Loucy (cell line): ENCODE results near the gene XXYLT1.

ENCODE experiments used
- CTCF ChIP-seq: fragments of 200-600 bp; sonication (generic); conservative IDR thresholded peaks from 2 replicates; pipeline ENCODE4 v1.5.1; 2014; ENCODE audit warnings: mild to moderate bottlenecking, antibody characterized with exemption, low read length
- EZH2phosphoT487 ChIP-seq: fragments of 200-600 bp; IDR thresholded peaks from 2 replicates; pipeline ENCODE4 v1.6.1; 2018; ENCODE audit warnings: antibody characterized with exemption, mild to moderate bottlenecking, moderate library complexity, borderline replicate concordance

- TF ChIP-seq CTCF (no peak), EZH2phosphoT487 (no peak)
Measured at GRCh38 chr3:195179776-195180489, 91.0 kb downstream of the XXYLT1 start.
